Kidney epithelial cell (primary cell): ENCODE results near the gene FAM219B. TPM values are rescaled to one million over a fixed set of nuclear protein-coding genes. Genes with fewer than 3 reads are reported as not detected.
"Not testable (repeated sequence)": the region's sequence is repeated elsewhere in the genome, so short reads cannot be mapped to it uniquely, and the experiment has no call there.

Experiments
- DNase-seq: peaks from one replicate; pipeline ENCODE4 v3.0.0-alpha.2; 2010; ENCODE audit warnings: low read depth
- H3K27me3 ChIP-seq: 2 replicates; pipeline ENCODE4 v1.6.0; 2011; ENCODE audit warnings: low read length; ENCODE audit not compliant: control insufficient read depth, insufficient read depth
- H3K36me3 ChIP-seq: 2 replicates; pipeline ENCODE4 v1.5.1; 2011; ENCODE audit warnings: low read length; ENCODE audit not compliant: control insufficient read depth, insufficient read depth
- H3K4me3 ChIP-seq: 2 replicates; pipeline ENCODE4 v1.5.1; 2011; ENCODE audit warnings: low read depth, mild to moderate bottlenecking, control low read depth, low read length
- total RNA-seq: library from RNA; depleted of rRNA; stranded (reverse); fragments of >200 nt; gene quantifications from 2 replicates; pipeline ENCODE4 v1.2.3, GENCODE V29; 2015
- TF ChIP-seq, protein P1 (sequence below): IDR thresholded peaks from 2 replicates; pipeline ENCODE4 v1.5.1; 2011; ENCODE audit warnings: mild to moderate bottlenecking, moderate library complexity, low read length, control low read depth, inconsistent platforms; ENCODE audit not compliant: insufficient read depth, poor library complexity, severe bottlenecking

The FAM219B gene
- total RNA-seq, 1 donor from 2014 or later, result 42.2 TPM

GRCh38 chr15:74902295-74903075 is 4.2 kb downstream of the FAM219B start:
- TF ChIP-seq, protein P1, sequence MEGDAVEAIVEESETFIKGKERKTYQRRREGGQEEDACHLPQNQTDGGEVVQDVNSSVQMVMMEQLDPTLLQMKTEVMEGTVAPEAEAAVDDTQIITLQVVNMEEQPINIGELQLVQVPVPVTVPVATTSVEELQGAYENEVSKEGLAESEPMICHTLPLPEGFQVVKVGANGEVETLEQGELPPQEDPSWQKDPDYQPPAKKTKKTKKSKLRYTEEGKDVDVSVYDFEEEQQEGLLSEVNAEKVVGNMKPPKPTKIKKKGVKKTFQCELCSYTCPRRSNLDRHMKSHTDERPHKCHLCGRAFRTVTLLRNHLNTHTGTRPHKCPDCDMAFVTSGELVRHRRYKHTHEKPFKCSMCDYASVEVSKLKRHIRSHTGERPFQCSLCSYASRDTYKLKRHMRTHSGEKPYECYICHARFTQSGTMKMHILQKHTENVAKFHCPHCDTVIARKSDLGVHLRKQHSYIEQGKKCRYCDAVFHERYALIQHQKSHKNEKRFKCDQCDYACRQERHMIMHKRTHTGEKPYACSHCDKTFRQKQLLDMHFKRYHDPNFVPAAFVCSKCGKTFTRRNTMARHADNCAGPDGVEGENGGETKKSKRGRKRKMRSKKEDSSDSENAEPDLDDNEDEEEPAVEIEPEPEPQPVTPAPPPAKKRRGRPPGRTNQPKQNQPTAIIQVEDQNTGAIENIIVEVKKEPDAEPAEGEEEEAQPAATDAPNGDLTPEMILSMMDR, result no peak
- Histone ChIP-seq H3K27me3 (no peaks in the 10 kb centered on the region), H3K36me3 (peaks cover 3% of the 10 kb centered on the region), H3K4me3 (no peak overlapping the region)
- DNase-seq, result no peak

DNA sequence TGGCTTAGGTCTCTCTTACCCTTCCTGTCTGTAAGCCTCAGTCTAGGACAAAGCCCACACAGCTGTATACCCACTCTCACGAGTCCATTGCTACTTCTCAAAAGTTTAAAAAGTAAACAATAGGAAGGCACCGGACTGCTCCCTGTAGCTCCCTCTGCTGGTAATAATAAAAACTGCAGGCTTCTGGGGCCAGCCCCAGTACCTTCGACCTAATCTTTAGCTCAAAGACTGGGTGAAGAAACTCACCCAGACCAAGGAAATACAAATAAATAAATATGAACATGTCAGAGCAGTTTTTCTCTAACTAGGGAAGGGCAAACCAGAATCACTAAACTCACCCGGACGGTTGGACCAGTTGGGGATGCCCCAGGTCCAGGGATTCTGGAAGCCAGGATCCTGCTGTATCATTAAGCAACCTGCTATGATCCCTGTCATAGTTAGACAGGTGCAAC is 5.0 kb downstream of the FAM219B start:
- H3K4me3 ChIP-seq, result no peak overlapping the region
- TF ChIP-seq, protein P1, result peak; percentile 85
- no peak for DNase-seq
- H3K36me3 ChIP-seq, result peaks cover 3% of the 10 kb centered on the region
- no peaks in the 10 kb centered on the region for H3K27me3 ChIP-seq

GRCh38 chr15:74897300-74897701 is 9.3 kb downstream of the FAM219B start:
- Histone ChIP-seq H3K36me3 (peaks cover 6% of the 10 kb centered on the region), H3K4me3 (no peak overlapping the region), H3K27me3 (no peaks in the 10 kb centered on the region)
- no peak for DNase-seq
- TF ChIP-seq, protein P1, result no peak

- H3K4me3 ChIP-seq, result no peak overlapping the region
- no peak for DNase-seq
- H3K36me3 ChIP-seq, result peaks cover 8% of the 10 kb centered on the region
- H3K27me3 ChIP-seq, result no peaks in the 10 kb centered on the region
- TF ChIP-seq, protein P1, result no peak
These were observed 10.3 kb downstream of the FAM219B start for GRCh38 chr15:74896316-74896715.

GRCh38 chr15:74895830-74896229 is 10.8 kb downstream of the FAM219B start:
- DNase-seq, result no peak
- Histone ChIP-seq H3K4me3 (no peak overlapping the region), H3K27me3 (no peaks in the 10 kb centered on the region), H3K36me3 (peaks cover 8% of the 10 kb centered on the region)
- TF ChIP-seq, protein P1, result no peak

DNA sequence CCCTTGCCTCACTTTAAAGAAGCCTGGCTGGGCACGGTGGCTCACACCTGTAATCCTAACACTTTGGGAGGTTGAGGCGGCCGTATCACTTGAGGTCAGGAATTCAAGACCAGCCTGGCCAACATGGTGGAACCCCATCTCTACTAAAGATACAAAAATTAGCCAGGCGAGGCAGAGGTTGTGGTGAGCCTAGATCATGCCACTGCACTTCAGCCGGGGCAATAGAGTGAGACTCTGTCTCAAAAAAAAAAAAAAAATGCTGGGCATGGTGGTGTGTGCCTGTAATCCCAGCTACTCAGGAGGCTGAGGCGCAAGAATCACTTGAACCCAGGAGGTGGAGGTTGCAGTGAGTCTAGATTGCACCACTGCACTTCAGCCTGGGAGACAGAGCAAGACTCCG is 12.3 kb downstream of the FAM219B start:
- not testable (repeated sequence) for H3K36me3 ChIP-seq, H3K4me3 ChIP-seq, DNase-seq, H3K27me3 ChIP-seq
